ENCODE measurements around the gene SNX22.
A peak's percentile ranks its signal among the peaks of the same experiment; 100 is the strongest.
"Not testable (repeated sequence)": the region's sequence is repeated elsewhere in the genome, so short reads cannot be mapped to it uniquely, and the experiment has no call there.

The SNX22 gene

GRCh38 chr15:64151727-64152506 lies at the start of gene SNX22:
SNX22 (plus strand) TSS chr15:64151731; CDS start chr15:64151776, 45 bp downstream.
- Mint-ChIP-seq H3K36me3 (peaks cover 25% of the 10 kb centered on the region), H3K27me3 (no peaks in the 10 kb centered on the region), H3K4me3 (peak within 1 kb of the TSS; percentile 92), H3K27ac (peak within 1 kb of the TSS; percentile 50), H3K4me1 (peaks cover 62% of the 10 kb centered on the region), H3K9me3 (no peaks in the 10 kb centered on the region)
- ATAC-seq: peak; percentile 5

- H3K4me3 Mint-ChIP-seq: no peak overlapping the region
- H3K4me1 Mint-ChIP-seq: peaks cover 49% of the 10 kb centered on the region
These were observed 49.0 kb upstream of the SNX22 start for GRCh38 chr15:64102497-64102896.

DNA sequence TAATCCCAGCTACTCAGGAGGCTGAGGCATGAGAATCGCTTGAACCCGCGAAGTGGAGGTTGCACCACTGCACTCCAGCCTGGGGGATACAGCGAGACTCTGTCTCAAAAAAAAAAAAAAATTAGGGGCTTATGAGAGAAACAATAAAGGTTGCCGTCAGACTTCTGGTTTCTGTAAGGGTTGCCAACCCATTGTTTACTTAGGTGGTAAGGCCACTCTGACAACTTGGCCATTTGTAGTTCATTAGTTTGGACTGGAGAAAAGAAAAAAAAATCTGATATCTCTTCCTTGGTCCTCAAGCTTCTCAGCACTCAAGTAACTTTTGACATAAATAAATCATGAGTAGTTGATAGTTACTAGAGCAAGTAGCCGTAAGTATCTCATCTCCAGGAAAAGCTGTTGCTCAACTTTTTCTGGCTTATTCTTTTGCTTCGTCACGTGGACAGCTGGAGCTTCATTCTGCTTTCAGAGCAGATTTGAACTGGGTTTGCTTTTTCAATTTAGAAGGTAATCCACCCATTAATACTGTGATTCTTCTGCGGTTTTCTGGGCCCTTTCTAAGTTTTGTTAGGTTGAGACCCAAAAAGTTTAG lies 46.3 kb upstream of the SNX22 start:
- H3K4me1 Mint-ChIP-seq: peaks cover 46% of the 10 kb centered on the region
- no peak overlapping the region for H3K4me3 Mint-ChIP-seq
- no peak for ATAC-seq
- no peaks in the 10 kb centered on the region for H3K27me3 Mint-ChIP-seq
- H3K36me3 Mint-ChIP-seq: peaks cover 9% of the 10 kb centered on the region
- peaks cover 2% of the 10 kb centered on the region for H3K9me3 Mint-ChIP-seq
- no peak overlapping the region for H3K27ac Mint-ChIP-seq

More at GRCh38 chr15:64102497-64102896, 49.0 kb upstream of the SNX22 start:
- Mint-ChIP-seq H3K9me3 (peaks cover 2% of the 10 kb centered on the region), H3K36me3 (peaks cover 9% of the 10 kb centered on the region), H3K27me3 (no peaks in the 10 kb centered on the region), H3K27ac (no peak overlapping the region)
- ATAC-seq: no peak

GRCh38 chr15:64107337-64107736 lies 44.2 kb upstream of the SNX22 start:
- Mint-ChIP-seq H3K9me3 (peaks cover 2% of the 10 kb centered on the region), H3K27ac (peak overlapping the region; percentile 12), H3K36me3 (peaks cover 11% of the 10 kb centered on the region), H3K4me3 (no peak overlapping the region), H3K27me3 (no peaks in the 10 kb centered on the region), H3K4me1 (peaks cover 54% of the 10 kb centered on the region)
- ATAC-seq: no peak

- not testable (repeated sequence) for H3K27me3 Mint-ChIP-seq, H3K4me3 Mint-ChIP-seq, H3K9me3 Mint-ChIP-seq, ATAC-seq
- Mint-ChIP-seq H3K36me3 (peaks cover 28% of the 10 kb centered on the region), H3K27ac (peak overlapping the region; percentile 23), H3K4me1 (peaks cover 61% of the 10 kb centered on the region)
These were observed 41.3 kb upstream of the SNX22 start for GRCh38 chr15:64110108-64110701.

DNA sequence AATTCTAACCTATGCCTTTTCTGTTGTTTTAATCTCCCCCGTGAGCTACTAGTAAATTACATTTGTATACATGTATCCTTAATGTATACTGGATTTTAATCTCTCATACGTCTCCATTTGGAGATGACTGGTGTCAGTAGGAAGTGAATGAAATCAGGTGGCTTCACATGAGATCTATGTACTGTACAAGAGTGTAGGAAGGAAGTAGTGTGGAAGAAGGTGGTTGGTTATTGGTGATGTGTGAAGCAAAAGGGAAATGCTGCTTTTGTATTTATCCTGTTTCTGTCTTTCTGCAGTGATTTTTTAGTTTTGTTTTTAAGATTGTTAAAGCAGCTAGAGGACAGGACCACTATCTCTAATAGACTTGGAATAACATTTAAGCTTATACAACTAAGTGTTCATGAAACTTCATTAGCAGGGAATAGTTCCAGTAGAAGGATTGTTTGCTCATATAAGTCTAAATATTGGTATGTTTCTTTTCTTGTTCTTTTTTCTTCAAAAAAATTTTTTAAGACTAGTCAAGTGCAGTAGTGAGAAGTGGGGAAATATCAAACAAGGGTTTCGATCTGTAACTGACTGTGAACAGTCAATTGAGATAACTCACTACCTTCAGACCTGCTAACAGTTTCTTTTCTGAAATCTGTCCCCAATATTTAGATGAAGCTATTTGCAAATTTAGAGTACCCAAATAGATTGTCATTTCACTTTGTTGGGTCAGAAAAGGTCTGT lies 40.4 kb upstream of the SNX22 start:
- H3K36me3 Mint-ChIP-seq: peaks cover 28% of the 10 kb centered on the region
- no peak overlapping the region for H3K4me3 Mint-ChIP-seq
- peak; percentile 64 for ATAC-seq
- H3K27ac Mint-ChIP-seq: peak overlapping the region; percentile 23
- peaks cover 61% of the 10 kb centered on the region for H3K4me1 Mint-ChIP-seq
- no peaks in the 10 kb centered on the region for H3K27me3 Mint-ChIP-seq
- no peaks in the 10 kb centered on the region for H3K9me3 Mint-ChIP-seq

- Mint-ChIP-seq H3K27ac (peak overlapping the region; percentile 23), H3K4me3 (no peak overlapping the region), H3K4me1 (peaks cover 56% of the 10 kb centered on the region), H3K9me3 (no peaks in the 10 kb centered on the region), H3K27me3 (no peaks in the 10 kb centered on the region), H3K36me3 (peaks cover 28% of the 10 kb centered on the region)
- no peak for ATAC-seq
These were observed 39.9 kb upstream of the SNX22 start for GRCh38 chr15:64111679-64112050.

GRCh38 chr15:64112073-64112772 lies 39.3 kb upstream of the SNX22 start:
- Mint-ChIP-seq H3K4me3 (no peak overlapping the region), H3K27me3 (no peaks in the 10 kb centered on the region), H3K9me3 (no peaks in the 10 kb centered on the region), H3K27ac (peak overlapping the region; percentile 23), H3K4me1 (peaks cover 51% of the 10 kb centered on the region), H3K36me3 (peaks cover 32% of the 10 kb centered on the region)
- no peak for ATAC-seq

DNA sequence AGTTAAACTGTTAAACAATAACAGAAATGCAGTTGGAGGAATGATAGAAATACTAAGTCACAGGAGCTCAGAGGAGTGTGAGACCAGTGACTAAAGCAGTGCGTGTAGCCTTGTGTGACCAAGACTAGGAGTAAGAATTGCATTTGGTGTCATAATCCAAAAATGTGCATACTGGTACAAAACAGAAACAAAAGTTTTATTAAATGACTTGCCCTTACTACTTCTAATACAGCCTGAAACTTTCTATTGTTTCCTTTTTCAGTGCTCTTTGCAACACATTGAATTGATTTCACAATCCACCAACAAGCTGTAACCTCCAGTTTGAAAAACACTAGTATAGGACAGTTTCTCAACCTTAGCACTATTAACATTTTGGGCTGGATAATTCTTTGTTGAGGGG lies 38.6 kb upstream of the SNX22 start:
- ATAC-seq: no peak
- Mint-ChIP-seq H3K36me3 (peaks cover 36% of the 10 kb centered on the region), H3K9me3 (no peaks in the 10 kb centered on the region), H3K4me3 (no peak overlapping the region), H3K27ac (no peak overlapping the region), H3K4me1 (peaks cover 50% of the 10 kb centered on the region), H3K27me3 (no peaks in the 10 kb centered on the region)

GRCh38 chr15:64117759-64118487 lies 33.6 kb upstream of the SNX22 start:
- H3K9me3 Mint-ChIP-seq: no peaks in the 10 kb centered on the region
- no peak overlapping the region for H3K4me3 Mint-ChIP-seq
- ATAC-seq: no peak
- H3K36me3 Mint-ChIP-seq: peaks cover 52% of the 10 kb centered on the region
- H3K27me3 Mint-ChIP-seq: no peaks in the 10 kb centered on the region
- H3K27ac Mint-ChIP-seq: no peak overlapping the region
- H3K4me1 Mint-ChIP-seq: peaks cover 9% of the 10 kb centered on the region

GRCh38 chr15:64120322-64120721 lies 31.2 kb upstream of the SNX22 start:
- not testable (repeated sequence) for H3K27ac Mint-ChIP-seq, H3K27me3 Mint-ChIP-seq
- H3K36me3 Mint-ChIP-seq: peaks cover 47% of the 10 kb centered on the region

GRCh38 chr15:64121614-64122013 lies 29.9 kb upstream of the SNX22 start:
- peaks cover 52% of the 10 kb centered on the region for H3K36me3 Mint-ChIP-seq
- no peak overlapping the region for H3K27ac Mint-ChIP-seq
- H3K9me3 Mint-ChIP-seq: no peaks in the 10 kb centered on the region
- H3K27me3 Mint-ChIP-seq: no peaks in the 10 kb centered on the region
- H3K4me1 Mint-ChIP-seq: no peaks in the 10 kb centered on the region
- no peak for ATAC-seq
- H3K4me3 Mint-ChIP-seq: no peak overlapping the region

More at GRCh38 chr15:64120322-64120721, 31.2 kb upstream of the SNX22 start:
- H3K9me3 Mint-ChIP-seq, ATAC-seq, H3K4me3 Mint-ChIP-seq, H3K4me1 Mint-ChIP-seq: not testable (repeated sequence)

GRCh38 chr15:64122444-64122843 lies 29.1 kb upstream of the SNX22 start:
- Mint-ChIP-seq H3K36me3 (peaks cover 49% of the 10 kb centered on the region), H3K27ac (no peak overlapping the region), H3K27me3 (no peaks in the 10 kb centered on the region), H3K9me3 (no peaks in the 10 kb centered on the region), H3K4me1 (no peaks in the 10 kb centered on the region), H3K4me3 (no peak overlapping the region)
- ATAC-seq: no peak

- H3K9me3 Mint-ChIP-seq: no peaks in the 10 kb centered on the region
- no peak overlapping the region for H3K27ac Mint-ChIP-seq
- H3K36me3 Mint-ChIP-seq: peaks cover 51% of the 10 kb centered on the region
- H3K4me3 Mint-ChIP-seq: no peak overlapping the region
- H3K27me3 Mint-ChIP-seq: no peaks in the 10 kb centered on the region
- no peaks in the 10 kb centered on the region for H3K4me1 Mint-ChIP-seq
- ATAC-seq: no peak
These were observed 28.6 kb upstream of the SNX22 start for GRCh38 chr15:64122936-64123351.
